HG02642 (cell line): ENCODE results near the gene CCNG1.
"Not testable (repeated sequence)": the region's sequence is repeated elsewhere in the genome, so short reads cannot be mapped to it uniquely, and the experiment has no call there.

Source experiments
- ATAC-seq: cut with Tn5 transposase; IDR thresholded peaks from one replicate; pipeline ENCODE4 v1.9.1; 2021; ENCODE audit warnings: mild to moderate bottlenecking; ENCODE audit not compliant: unreplicated experiment, poor library complexity

CCNG1 gene

GRCh38 chr5:163439092-163439425 is 1.7 kb downstream of the CCNG1 start:
- peak; percentile 13 for ATAC-seq

GRCh38 chr5:163440954-163441353 is 3.6 kb downstream of the CCNG1 start:
- no peak for ATAC-seq

GRCh38 chr5:163444526-163444925 is 7.1 kb downstream of the CCNG1 start:
- ATAC-seq: no peak

- no peak for ATAC-seq
Measured at GRCh38 chr5:163445345-163445744, 8.0 kb downstream of the CCNG1 start.

GRCh38 chr5:163447191-163447590 is 9.8 kb downstream of the CCNG1 start:
- ATAC-seq: no peak

GRCh38 chr5:163447875-163448274 is 10.5 kb downstream of the CCNG1 start:
- no peak for ATAC-seq

- no peak for ATAC-seq
Measured at GRCh38 chr5:163448491-163448890, 11.1 kb downstream of the CCNG1 start.

- ATAC-seq: no peak
Measured at GRCh38 chr5:163451489-163451888, 14.1 kb downstream of the CCNG1 start.

GRCh38 chr5:163453705-163454104 is 16.3 kb downstream of the CCNG1 start:
- no peak for ATAC-seq

GRCh38 chr5:163455406-163455805 is 18.0 kb downstream of the CCNG1 start:
- not testable (repeated sequence) for ATAC-seq

GRCh38 chr5:163456029-163456589 is 18.7 kb downstream of the CCNG1 start:
- ATAC-seq: no peak

GRCh38 chr5:163456840-163457239 is 19.4 kb downstream of the CCNG1 start:
- ATAC-seq: no peak

- no peak for ATAC-seq
Measured at GRCh38 chr5:163458778-163459385, 21.5 kb downstream of the CCNG1 start.

- peak; percentile 7 for ATAC-seq
Measured at GRCh38 chr5:163459462-163459818, 22.0 kb downstream of the CCNG1 start.

GRCh38 chr5:163459819-163460561 is 22.6 kb downstream of the CCNG1 start, which contains the start of gene NUDCD2:
TSS of gene NUDCD2 (minus strand) at chr5:163460102. CDS start at chr5:163460050, 52 bp downstream.
- peak; percentile 83 for ATAC-seq

GRCh38 chr5:163460562-163461171 is 23.3 kb downstream of the CCNG1 start, which contains the start of gene HMMR:
TSS of gene HMMR (plus strand) at chr5:163460632. CDS start at chr5:163460693, 61 bp downstream.
- no peak for ATAC-seq

GRCh38 chr5:163463063-163463435 is 25.7 kb downstream of the CCNG1 start:
- ATAC-seq: no peak

GRCh38 chr5:163467682-163468081 is 30.3 kb downstream of the CCNG1 start:
- no peak for ATAC-seq

- ATAC-seq: peak; percentile 79
Measured at GRCh38 chr5:163473635-163474243, 36.3 kb downstream of the CCNG1 start.

- no peak for ATAC-seq
Measured at GRCh38 chr5:163475411-163475810, 38.0 kb downstream of the CCNG1 start.
